GM19239 (cell line): Measurements from ENCODE around the gene USP17L13.
"Not testable (repeated sequence)": the region's sequence is repeated elsewhere in the genome, so short reads cannot be mapped to it uniquely, and the experiment has no call there.

Experiments
- DNase-seq: peaks from one replicate; pipeline ENCODE4 v3.0.0; 2011; ENCODE audit warnings: low spot score; ENCODE audit not compliant: insufficient read length
- FAIRE-seq: peaks from 2 replicates; lab custom pipeline; 2011; peaks lifted over from hg19 to GRCh38; lab: Jason Lieb, UNC

Gene USP17L13, protein sequence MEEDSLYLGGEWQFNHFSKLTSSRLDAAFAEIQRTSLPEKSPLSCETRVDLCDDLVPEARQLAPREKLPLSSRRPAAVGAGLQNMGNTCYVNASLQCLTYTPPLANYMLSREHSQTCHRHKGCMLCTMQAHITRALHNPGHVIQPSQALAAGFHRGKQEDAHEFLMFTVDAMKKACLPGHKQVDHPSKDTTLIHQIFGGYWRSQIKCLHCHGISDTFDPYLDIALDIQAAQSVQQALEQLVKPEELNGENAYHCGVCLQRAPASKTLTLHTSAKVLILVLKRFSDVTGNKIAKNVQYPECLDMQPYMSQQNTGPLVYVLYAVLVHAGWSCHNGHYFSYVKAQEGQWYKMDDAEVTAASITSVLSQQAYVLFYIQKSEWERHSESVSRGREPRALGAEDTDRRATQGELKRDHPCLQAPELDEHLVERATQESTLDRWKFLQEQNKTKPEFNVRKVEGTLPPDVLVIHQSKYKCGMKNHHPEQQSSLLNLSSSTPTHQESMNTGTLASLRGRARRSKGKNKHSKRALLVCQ

DNA sequence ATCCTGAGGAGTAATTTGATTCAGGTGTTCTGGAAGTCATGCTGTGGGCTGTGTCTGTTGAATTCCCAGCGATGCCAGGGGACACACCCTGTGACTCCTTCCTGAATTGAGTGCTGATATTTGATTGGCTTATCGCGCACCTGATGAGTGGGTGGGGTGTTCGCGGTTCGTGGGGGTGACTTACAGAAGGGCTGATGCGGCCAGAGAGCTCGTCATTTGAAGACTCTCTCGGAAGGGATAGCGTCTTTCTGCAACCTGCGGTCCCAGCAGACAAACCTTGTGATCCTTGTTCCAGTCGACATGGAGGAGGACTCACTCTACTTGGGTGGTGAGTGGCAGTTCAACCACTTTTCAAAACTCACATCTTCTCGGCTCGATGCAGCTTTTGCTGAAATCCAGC, at the start of gene USP17L13:
Gene USP17L13, plus strand, starts transcription at position 301 of the 400 bp plus-strand sequence. Its CDS starts 0 bp downstream, at position 301.
- not testable (repeated sequence) for FAIRE-seq

DNA sequence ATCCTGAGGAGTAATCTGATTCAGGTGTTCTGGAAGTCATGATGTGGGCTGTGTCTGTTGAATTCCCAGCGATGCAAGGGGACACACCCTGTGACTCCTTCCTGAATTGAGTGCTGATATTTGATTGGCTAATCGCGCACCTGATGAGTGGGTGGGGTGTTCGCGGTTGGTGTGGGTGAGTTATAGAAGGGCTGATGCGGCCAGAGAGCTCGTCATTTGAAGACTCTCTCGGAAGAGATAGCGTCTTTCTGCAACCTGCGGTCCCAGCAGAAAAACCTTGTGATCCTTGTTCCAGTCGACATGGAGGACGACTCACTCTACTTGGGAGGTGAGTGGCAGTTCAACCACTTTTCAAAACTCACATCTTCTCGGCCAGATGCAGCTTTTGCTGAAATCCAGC, 14.3 kb upstream of the USP17L13 start, which contains the start of gene USP17L10:
Gene USP17L10, plus strand, starts transcription at position 301 of the 400 bp plus-strand sequence. Its CDS starts 0 bp downstream, at position 301.
- not testable (repeated sequence) for DNase-seq, FAIRE-seq

More for the DNA sequence above, at the start of gene USP17L13:
- not testable (repeated sequence) for DNase-seq

GRCh38 chr4:9214701-9215100, 10.0 kb upstream of the USP17L13 start:
- FAIRE-seq, DNase-seq: not testable (repeated sequence)

DNA sequence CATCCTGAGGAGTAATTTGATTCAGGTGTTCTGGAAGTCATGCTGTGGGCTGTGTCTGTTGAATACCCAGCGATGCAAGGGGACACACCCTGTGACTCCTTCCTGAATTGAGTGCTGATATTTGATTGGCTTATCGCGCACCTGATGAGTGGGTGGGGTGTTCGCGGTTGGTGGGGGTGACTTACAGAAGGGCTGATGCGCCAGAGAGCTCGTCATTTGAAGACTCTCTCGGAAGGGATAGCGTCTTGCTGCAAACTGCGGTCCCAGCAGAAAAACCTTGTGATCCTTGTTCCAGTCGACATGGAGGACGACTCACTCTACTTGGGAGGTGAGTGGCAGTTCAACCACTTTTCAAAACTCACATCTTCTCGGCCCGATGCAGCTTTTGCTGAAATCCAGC, 9.6 kb upstream of the USP17L13 start, which contains the start of gene USP17L11:
Gene USP17L11, plus strand, starts transcription at position 301 of the 400 bp plus-strand sequence. Its CDS starts 0 bp downstream, at position 301.
- DNase-seq, FAIRE-seq: not testable (repeated sequence)

GRCh38 chr4:9219852-9220251, 4.8 kb upstream of the USP17L13 start, which contains the start of gene USP17L12:
Gene USP17L12, plus strand, starts transcription at chr4:9220152. Its CDS starts 0 bp downstream, at chr4:9220152.
- FAIRE-seq, DNase-seq: not testable (repeated sequence)

GRCh38 chr4:9230249-9230648, 5.6 kb downstream of the USP17L13 start:
- not testable (repeated sequence) for FAIRE-seq, DNase-seq

- not testable (repeated sequence) for DNase-seq, FAIRE-seq
Measured at GRCh38 chr4:9234085-9234484, 9.4 kb downstream of the USP17L13 start, which contains the start of gene USP17L15. Gene USP17L15, plus strand, starts transcription at chr4:9234385. Its CDS starts 0 bp downstream, at chr4:9234385.

DNA sequence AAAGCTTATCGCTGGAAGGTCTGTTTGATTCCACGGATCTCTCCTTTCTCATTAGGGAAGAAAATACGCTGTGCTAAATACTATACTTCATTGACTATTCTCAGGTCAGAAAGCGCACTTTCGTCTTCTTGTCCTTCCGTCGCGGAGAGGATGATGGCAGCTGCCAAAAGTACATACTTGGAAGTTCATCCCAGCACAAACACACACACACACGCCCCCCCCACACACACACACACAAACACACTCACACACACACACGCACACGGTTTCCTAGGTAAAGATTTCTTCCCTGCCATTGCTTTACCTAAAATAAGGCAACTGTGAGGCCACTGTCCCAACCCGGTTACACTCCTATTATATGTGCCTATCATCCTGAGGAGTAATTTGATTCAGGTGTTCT, 13.8 kb downstream of the USP17L13 start:
- FAIRE-seq, DNase-seq: not testable (repeated sequence)

DNA sequence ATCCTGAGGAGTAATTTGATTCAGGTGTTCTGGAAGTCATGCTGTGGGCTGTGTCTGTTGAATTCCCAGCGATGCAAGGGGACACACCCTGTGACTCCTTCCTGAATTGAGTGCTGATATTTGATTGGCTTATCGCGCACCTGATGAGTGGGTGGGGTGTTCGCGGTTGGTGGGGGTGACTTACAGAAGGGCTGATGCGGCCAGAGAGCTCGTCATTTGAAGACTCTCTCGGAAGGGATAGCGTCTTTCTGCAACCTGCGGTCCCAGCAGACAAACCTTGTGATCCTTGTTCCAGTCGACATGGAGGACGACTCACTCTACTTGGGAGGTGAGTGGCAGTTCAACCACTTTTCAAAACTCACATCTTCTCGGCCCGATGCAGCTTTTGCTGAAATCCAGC, 18.9 kb downstream of the USP17L13 start, which contains the start of gene USP17L17:
Gene USP17L17, plus strand, starts transcription at position 301 of the 400 bp plus-strand sequence. Its CDS starts 0 bp downstream, at position 301.
- DNase-seq, FAIRE-seq: not testable (repeated sequence)

DNA sequence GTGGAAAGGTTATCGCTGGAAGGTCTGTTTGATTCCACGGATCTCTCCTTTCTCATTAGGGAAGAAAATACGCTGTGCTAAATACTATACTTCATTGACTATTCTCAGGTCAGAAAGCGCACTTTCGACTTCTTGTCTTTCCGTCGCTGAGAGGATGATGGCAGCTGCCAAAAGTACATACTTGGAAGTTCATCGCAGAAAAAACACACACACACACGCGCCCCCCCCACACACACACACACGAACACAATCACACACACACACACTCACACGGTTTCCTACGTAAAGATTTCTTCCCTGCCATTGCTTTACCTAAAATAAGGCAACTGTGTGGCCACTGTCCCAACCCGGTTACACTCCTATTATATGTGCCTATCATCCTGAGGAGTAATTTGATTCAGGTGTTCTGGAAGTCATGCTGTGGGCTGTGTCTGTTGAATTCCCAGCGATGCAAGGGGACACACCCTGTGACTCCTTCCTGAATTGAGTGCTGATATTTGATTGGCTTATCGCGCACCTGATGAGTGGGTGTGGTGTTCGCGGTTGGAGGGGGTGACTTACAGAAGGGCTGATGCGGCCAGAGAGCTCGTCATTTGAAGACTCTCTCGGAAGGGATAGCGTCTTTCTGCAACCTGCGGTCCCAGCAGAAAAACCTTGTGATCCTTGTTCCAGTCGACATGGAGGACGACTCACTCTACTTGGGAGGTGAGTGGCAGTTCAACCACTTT, 23.4 kb downstream of the USP17L13 start, which contains the start of gene USP17L18:
Gene USP17L18, plus strand, starts transcription at position 678 of the 728 bp plus-strand sequence. Its CDS starts 0 bp downstream, at position 678.
- not testable (repeated sequence) for DNase-seq, FAIRE-seq

GRCh38 chr4:9253078-9253477, 28.4 kb downstream of the USP17L13 start, which contains the start of gene USP17L19:
Gene USP17L19, plus strand, starts transcription at chr4:9253378. Its CDS starts 0 bp downstream, at chr4:9253378.
- not testable (repeated sequence) for DNase-seq, FAIRE-seq

- not testable (repeated sequence) for DNase-seq, FAIRE-seq
Measured at GRCh38 chr4:9257824-9258223, 33.1 kb downstream of the USP17L13 start, which contains the start of gene USP17L20. Gene USP17L20, plus strand, starts transcription at chr4:9258124. Its CDS starts 0 bp downstream, at chr4:9258124.

- not testable (repeated sequence) for DNase-seq, FAIRE-seq
Measured at GRCh38 chr4:9262572-9262971, 37.9 kb downstream of the USP17L13 start, which contains the start of gene USP17L21. Gene USP17L21, plus strand, starts transcription at chr4:9262872. Its CDS starts 0 bp downstream, at chr4:9262872.

DNA sequence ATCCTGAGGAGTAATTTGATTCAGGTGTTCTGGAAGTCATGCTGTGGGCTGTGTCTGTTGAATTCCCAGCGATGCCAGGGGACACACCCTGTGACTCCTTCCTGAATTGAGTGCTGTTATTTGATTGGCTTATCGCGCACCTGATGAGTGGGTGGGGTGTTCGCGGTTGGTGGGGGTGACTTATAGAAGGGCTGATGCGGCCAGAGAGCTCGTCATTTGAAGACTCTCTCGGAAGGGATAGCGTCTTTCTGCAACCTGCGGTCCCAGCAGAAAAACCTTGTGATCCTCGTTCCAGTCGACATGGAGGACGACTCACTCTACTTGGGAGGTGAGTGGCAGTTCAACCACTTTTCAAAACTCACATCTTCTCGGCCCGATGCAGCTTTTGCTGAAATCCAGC, 42.6 kb downstream of the USP17L13 start, which contains the start of gene USP17L22:
Gene USP17L22, plus strand, starts transcription at position 301 of the 400 bp plus-strand sequence. Its CDS starts 0 bp downstream, at position 301.
- not testable (repeated sequence) for FAIRE-seq, DNase-seq

- FAIRE-seq, DNase-seq: not testable (repeated sequence)
Measured at GRCh38 chr4:9271719-9272118, 47.0 kb downstream of the USP17L13 start.
